ENCODE results near the gene USHBP1. TPM values are rescaled to one million over a fixed set of nuclear protein-coding genes. Genes with fewer than 3 reads are reported as not detected.

Gene USHBP1
- total and polyA plus RNA-seq, 2 of the 13 experiments (the other 11 are each of a cell fraction or from before 2014, with no cell fraction given), result 0.15 to 1.5 TPM

DNA sequence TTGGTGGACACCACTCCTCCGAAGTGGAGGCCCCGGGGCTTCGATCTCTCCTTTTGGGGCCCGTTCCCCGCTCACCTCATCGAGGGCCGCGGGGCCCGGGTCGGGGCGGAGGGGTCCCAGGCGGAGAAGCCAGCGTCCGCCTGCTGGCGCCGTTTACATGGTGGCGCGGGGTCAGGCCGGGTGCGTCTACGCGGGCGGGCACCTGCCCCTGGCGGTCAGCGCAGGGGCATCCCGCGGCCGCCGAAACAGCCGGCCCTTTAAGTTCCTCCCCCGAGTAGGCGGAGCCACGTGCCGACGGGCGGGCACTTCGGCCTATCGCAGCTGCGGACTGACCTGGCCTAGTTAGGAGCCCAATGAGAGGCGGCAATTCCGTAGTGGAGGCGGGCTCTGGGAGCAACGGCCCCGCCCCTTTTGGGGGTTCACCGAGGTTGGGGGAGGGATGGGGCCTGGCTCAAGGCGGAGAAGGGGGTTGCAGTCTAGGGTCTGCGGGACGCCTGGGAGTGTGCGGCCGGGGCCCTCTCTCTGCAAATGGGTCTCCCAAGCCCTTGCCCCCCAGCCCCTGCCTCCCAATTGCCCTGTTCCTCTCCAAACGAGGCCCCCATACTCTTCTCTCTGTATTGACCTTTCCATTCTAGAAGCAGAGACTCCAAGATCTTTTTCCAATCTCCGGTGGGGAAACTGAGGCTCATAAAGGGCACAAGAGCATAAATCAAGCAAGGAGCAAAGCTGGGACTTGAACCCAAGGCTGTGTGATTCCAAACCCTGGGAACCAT is 38.8 kb upstream of the USHBP1 start, which contains the start of gene ABHD8 (continued):
- TF ChIP-seq IRF1 (CRISPR knock-in tag; IDR thresholded peaks at IDR 0.05; ENCODE audit: low read depth) (no peak), ZNF563 (CRISPR knock-in tag; IDR thresholded peaks at IDR 0.05) (no peak), ZSCAN31 (CRISPR knock-in tag; IDR thresholded peaks at IDR 0.05; ENCODE audit: low read depth) (peak; percentile 38; the same call in 1 of the 2 replicates), ARNT2 (CRISPR knock-in tag; IDR thresholded peaks at IDR 0.05; ENCODE audit: low read depth) (peak; percentile 33; the same call in 1 of the 2 replicates), SNRNP70 (IDR thresholded peaks at IDR 0.05; ENCODE audit: low read depth, low read length) (no peak), ZNF512 (CRISPR knock-in tag; IDR thresholded peaks at IDR 0.05) (no peak), TBX2 (CRISPR knock-in tag; IDR thresholded peaks at IDR 0.05; ENCODE audit: borderline replicate concordance) (peak; percentile 68), CREB1 (IDR thresholded peaks at IDR 0.05) (peak; percentile 85), CREB1 (CRISPR knock-in tag; IDR thresholded peaks at IDR 0.05) (peak; percentile 41; the same call in 1 of the 2 replicates), TP53 (CRISPR knock-in tag; conservative IDR thresholded peaks at IDR 0.05) (no peak), SRSF9 (IDR thresholded peaks at IDR 0.05; ENCODE audit: borderline replicate concordance, insufficient read depth, low read depth, low read length, poor library complexity, severe bottlenecking) (no peak), ZNF678 (CRISPR knock-in tag; IDR thresholded peaks at IDR 0.05) (no peak), RNF2 (conservative IDR thresholded peaks at IDR 0.05; ENCODE audit: low read depth) (no peak), MTF1 (CRISPR knock-in tag; IDR thresholded peaks at IDR 0.05) (no peak), ZNF564 (CRISPR knock-in tag; IDR thresholded peaks at IDR 0.05) (no peak), ZNF136 (CRISPR knock-in tag; IDR thresholded peaks at IDR 0.05; ENCODE audit: low read depth) (no peak), PCBP1 (IDR thresholded peaks at IDR 0.05; ENCODE audit: borderline replicate concordance, low read depth, low read length) (0 out of 2 replicates have a peak, but pooled peaks have one; percentile 48), MTA3 (CRISPR knock-in tag; IDR thresholded peaks at IDR 0.05) (no peak), RELA (CRISPR knock-in tag; IDR thresholded peaks at IDR 0.05) (no peak), ZBTB20 (CRISPR knock-in tag; IDR thresholded peaks at IDR 0.05; ENCODE audit: borderline replicate concordance, low read depth) (no peak), ZFX (CRISPR knock-in tag; IDR thresholded peaks at IDR 0.05; ENCODE audit: low read depth) (peak; percentile 83), ZNF792 (CRISPR knock-in tag; IDR thresholded peaks at IDR 0.05) (no peak), PRPF4 (IDR thresholded peaks at IDR 0.05; ENCODE audit: low read depth, low read length, poor library complexity, severe bottlenecking) (no peak)
- TF ChIP-seq, protein P1, sequence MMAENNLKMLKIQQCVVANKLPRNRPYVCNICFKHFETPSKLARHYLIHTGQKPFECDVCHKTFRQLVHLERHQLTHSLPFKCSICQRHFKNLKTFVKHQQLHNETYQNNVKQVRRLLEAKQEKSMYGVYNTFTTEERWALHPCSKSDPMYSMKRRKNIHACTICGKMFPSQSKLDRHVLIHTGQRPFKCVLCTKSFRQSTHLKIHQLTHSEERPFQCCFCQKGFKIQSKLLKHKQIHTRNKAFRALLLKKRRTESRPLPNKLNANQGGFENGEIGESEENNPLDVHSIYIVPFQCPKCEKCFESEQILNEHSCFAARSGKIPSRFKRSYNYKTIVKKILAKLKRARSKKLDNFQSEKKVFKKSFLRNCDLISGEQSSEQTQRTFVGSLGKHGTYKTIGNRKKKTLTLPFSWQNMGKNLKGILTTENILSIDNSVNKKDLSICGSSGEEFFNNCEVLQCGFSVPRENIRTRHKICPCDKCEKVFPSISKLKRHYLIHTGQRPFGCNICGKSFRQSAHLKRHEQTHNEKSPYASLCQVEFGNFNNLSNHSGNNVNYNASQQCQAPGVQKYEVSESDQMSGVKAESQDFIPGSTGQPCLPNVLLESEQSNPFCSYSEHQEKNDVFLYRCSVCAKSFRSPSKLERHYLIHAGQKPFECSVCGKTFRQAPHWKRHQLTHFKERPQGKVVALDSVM (CRISPR knock-in tag; IDR thresholded peaks at IDR 0.05), result no peak
- TF ChIP-seq, protein P2, sequence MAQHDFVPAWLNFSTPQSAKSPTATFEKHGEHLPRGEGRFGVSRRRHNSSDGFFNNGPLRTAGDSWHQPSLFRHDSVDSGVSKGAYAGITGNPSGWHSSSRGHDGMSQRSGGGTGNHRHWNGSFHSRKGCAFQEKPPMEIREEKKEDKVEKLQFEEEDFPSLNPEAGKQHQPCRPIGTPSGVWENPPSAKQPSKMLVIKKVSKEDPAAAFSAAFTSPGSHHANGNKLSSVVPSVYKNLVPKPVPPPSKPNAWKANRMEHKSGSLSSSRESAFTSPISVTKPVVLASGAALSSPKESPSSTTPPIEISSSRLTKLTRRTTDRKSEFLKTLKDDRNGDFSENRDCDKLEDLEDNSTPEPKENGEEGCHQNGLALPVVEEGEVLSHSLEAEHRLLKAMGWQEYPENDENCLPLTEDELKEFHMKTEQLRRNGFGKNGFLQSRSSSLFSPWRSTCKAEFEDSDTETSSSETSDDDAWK (CRISPR knock-in tag; IDR thresholded peaks at IDR 0.05), result no peak

Data from HepG2 (cell line).